ENCODE data around the gene PLGRKT. TPM values are rescaled to one million over a fixed set of nuclear protein-coding genes. Genes with fewer than 3 reads are reported as not detected.
A peak's percentile ranks its signal among the peaks of the same experiment; 100 is the strongest.

The PLGRKT gene
- 8.9 TPM for polyA plus RNA-seq (2012; ENCODE audit: insufficient read length, low read depth)

- TF ChIP-seq TAF1 (IDR thresholded peaks at IDR 0.05; ENCODE audit: borderline replicate concordance, insufficient read depth, low read length) (peak; percentile 38; the same call in 1 of the 2 replicates), FOXP2 (optimal IDR thresholded peaks at IDR 0.05; ENCODE audit: borderline replicate concordance, extremely low read depth, extremely low read length, insufficient read depth) (no peak), REST (IDR thresholded peaks at IDR 0.05; ENCODE audit: insufficient read depth in 1 of 2, low read depth in 2 of 2, low read length in 2 of 2) (no peak), SIN3A (IDR thresholded peaks at IDR 0.05; ENCODE audit: borderline replicate concordance, insufficient read depth, low read length) (no peak), POLR2AphosphoS5 (IDR thresholded peaks at IDR 0.05; ENCODE audit: low read depth, low read length) (peak; percentile 73)
Observed at GRCh38 chr9:5437254-5438216, at the start of gene PLGRKT. Gene PLGRKT, minus strand, starts transcription at chr9:5437925. Its CDS starts 5,948 bp downstream, at chr9:5431977.

- TF ChIP-seq POLR2AphosphoS5 (IDR thresholded peaks at IDR 0.05; ENCODE audit: low read depth, low read length), result no peak
- TF ChIP-seq REST (IDR thresholded peaks at IDR 0.05; ENCODE audit: insufficient read depth in 1 of 2, low read depth in 2 of 2, low read length in 2 of 2), result no peak
- no peak for TF ChIP-seq FOXP2 (optimal IDR thresholded peaks at IDR 0.05; ENCODE audit: borderline replicate concordance, extremely low read depth, extremely low read length, insufficient read depth)
- TF ChIP-seq SIN3A (IDR thresholded peaks at IDR 0.05; ENCODE audit: borderline replicate concordance, insufficient read depth, low read length), result no peak
- no peak for TF ChIP-seq TAF1 (IDR thresholded peaks at IDR 0.05; ENCODE audit: borderline replicate concordance, insufficient read depth, low read length)
Observed at GRCh38 chr9:5486988-5487387, 49.3 kb upstream of the PLGRKT start.

- TF ChIP-seq SIN3A (IDR thresholded peaks at IDR 0.05; ENCODE audit: borderline replicate concordance, insufficient read depth, low read length) (no peak), TAF1 (IDR thresholded peaks at IDR 0.05; ENCODE audit: borderline replicate concordance, insufficient read depth, low read length) (no peak), FOXP2 (optimal IDR thresholded peaks at IDR 0.05; ENCODE audit: borderline replicate concordance, extremely low read depth, extremely low read length, insufficient read depth) (no peak), POLR2AphosphoS5 (IDR thresholded peaks at IDR 0.05; ENCODE audit: low read depth, low read length) (no peak), REST (IDR thresholded peaks at IDR 0.05; ENCODE audit: insufficient read depth in 1 of 2, low read depth in 2 of 2, low read length in 2 of 2) (no peak)
Observed at GRCh38 chr9:5485378-5486085, 47.8 kb upstream of the PLGRKT start.

GRCh38 chr9:5483306-5483705, 45.6 kb upstream of the PLGRKT start:
- TF ChIP-seq SIN3A (IDR thresholded peaks at IDR 0.05; ENCODE audit: borderline replicate concordance, insufficient read depth, low read length) (no peak), FOXP2 (optimal IDR thresholded peaks at IDR 0.05; ENCODE audit: borderline replicate concordance, extremely low read depth, extremely low read length, insufficient read depth) (no peak)

GRCh38 chr9:5482194-5482593, 44.5 kb upstream of the PLGRKT start:
- TF ChIP-seq FOXP2 (optimal IDR thresholded peaks at IDR 0.05; ENCODE audit: borderline replicate concordance, extremely low read depth, extremely low read length, insufficient read depth) (no peak), TAF1 (IDR thresholded peaks at IDR 0.05; ENCODE audit: borderline replicate concordance, insufficient read depth, low read length) (no peak), SIN3A (IDR thresholded peaks at IDR 0.05; ENCODE audit: borderline replicate concordance, insufficient read depth, low read length) (no peak), REST (IDR thresholded peaks at IDR 0.05; ENCODE audit: insufficient read depth in 1 of 2, low read depth in 2 of 2, low read length in 2 of 2) (no peak), POLR2AphosphoS5 (IDR thresholded peaks at IDR 0.05; ENCODE audit: low read depth, low read length) (no peak)
